Smooth muscle cell (in vitro differentiated cells): ENCODE measurements around the gene ACTL7A. TPM values are rescaled to one million over a fixed set of nuclear protein-coding genes. Genes with fewer than 3 reads are reported as not detected.

Source experiments
- DNase-seq: peaks from one replicate; lab custom pipeline; 2025; ENCODE audit not compliant: unreplicated experiment; lab: John Stamatoyannopoulos, UW
- H2AFZ ChIP-seq: fragments of 200-600 bp; sonication (generic); 2 replicates; pipeline ENCODE4 v1.6.0; 2016; ENCODE audit warnings: antibody characterized with exemption, low read depth, mild to moderate bottlenecking
- H3F3A ChIP-seq: fragments of 200-600 bp; sonication (generic); 2 replicates; pipeline ENCODE4 v1.6.0; 2017; ENCODE audit warnings: antibody characterized with exemption, low read depth
- H3K27ac ChIP-seq: fragments of 200-600 bp; sonication (generic); 2 replicates; pipeline ENCODE4 v1.5.1; 2016; ENCODE audit warnings: low read depth, mild to moderate bottlenecking
- H3K27me3 ChIP-seq: fragments of 200-600 bp; sonication (generic); 2 replicates; pipeline ENCODE4 v1.6.1; 2016; ENCODE audit warnings: low read depth, mild to moderate bottlenecking
- H3K36me3 ChIP-seq: fragments of 200-600 bp; sonication (generic); 2 replicates; pipeline ENCODE4 v1.5.1; 2016; ENCODE audit warnings: low read depth
- H3K4me1 ChIP-seq: fragments of 200-600 bp; sonication (generic); 2 replicates; pipeline ENCODE4 v1.5.1; 2016; ENCODE audit warnings: low read depth
- H3K4me2 ChIP-seq: fragments of 200-600 bp; sonication (generic); 2 replicates; pipeline ENCODE4 v1.6.0; 2016; ENCODE audit warnings: mild to moderate bottlenecking
- H3K4me3 ChIP-seq: fragments of 200-600 bp; sonication (generic); 2 replicates; pipeline ENCODE4 v1.5.1; 2016; ENCODE audit warnings: mild to moderate bottlenecking
- H3K79me2 ChIP-seq: fragments of 200-600 bp; sonication (generic); 2 replicates; pipeline ENCODE4 v1.6.0; 2016; ENCODE audit warnings: low read depth, mild to moderate bottlenecking
- H3K9ac ChIP-seq: fragments of 200-600 bp; sonication (generic); 2 replicates; pipeline ENCODE4 v1.6.0; 2016; ENCODE audit warnings: low read depth
- H3K9me3 ChIP-seq: fragments of 200-600 bp; sonication (generic); replicated peaks from 2 replicates; pipeline ENCODE4 v1.5.1; 2016; ENCODE audit warnings: low read depth
- H4K20me1 ChIP-seq: fragments of 200-600 bp; sonication (generic); 2 replicates; pipeline ENCODE4 v1.6.0; 2016; ENCODE audit warnings: low read depth
- CTCF ChIP-seq: fragments of 200-600 bp; sonication (generic); IDR thresholded peaks from 2 replicates; pipeline ENCODE4 v1.5.1; 2017; ENCODE audit warnings: borderline replicate concordance, mild to moderate bottlenecking, antibody characterized with exemption; ENCODE audit not compliant: insufficient read depth, poor library complexity, severe bottlenecking
- WGBS: methylation state at CpG from one replicate; pipeline ENCODE4 v1.1.7; 2016; ENCODE audit warnings: low lambda C conversion rate; 5-methylcytosine and 5-hydroxymethylcytosine counted together
- polyA plus RNA-seq: library from polyadenylated mRNA; unstranded; fragments of >200 nt; fragmentation: Nextera tagmentation; extraction: Ambion mirVana; gene quantifications from 2 replicates; pipeline ENCODE4 v1.2.1, GENCODE V29; 2016
- total RNA-seq: library from RNA; depleted of rRNA; stranded (reverse); fragments of >200 nt; gene quantifications from 2 replicates; pipeline ENCODE4 v1.2.3, GENCODE V29; 2014

ACTL7A gene
- total and polyA plus RNA-seq, 2 experiments from 2014 or later: not detected

- Histone ChIP-seq H3F3A (no peaks in the 10 kb centered on the region), H3K4me2 (no peak overlapping the region), H4K20me1 (no peaks in the 10 kb centered on the region), H3K79me2 (no peaks in the 10 kb centered on the region), H3K27me3 (no peaks in the 10 kb centered on the region), H3K4me1 (no peaks in the 10 kb centered on the region), H3K4me3 (no peak overlapping the region), H3K27ac (no peak overlapping the region), H3K36me3 (peaks cover 41% of the 10 kb centered on the region), H3K9me3 (no peaks in the 10 kb centered on the region), H3K9ac (no peak overlapping the region), H2AFZ (no peak overlapping the region)
- TF ChIP-seq CTCF: no peak
- DNase-seq: no peak
- 81% methylated on average over 2 of the region's 2 CpGs for WGBS
Observed at GRCh38 chr9:108903420-108904103, 41.5 kb downstream of the ACTL7A start.

- H3K79me2 ChIP-seq: no peaks in the 10 kb centered on the region
- no peaks in the 10 kb centered on the region for H4K20me1 ChIP-seq
- peaks cover 38% of the 10 kb centered on the region for H3K36me3 ChIP-seq
- no peak overlapping the region for H3K9ac ChIP-seq
- no peak for DNase-seq
- no peak overlapping the region for H3K4me3 ChIP-seq
- no peaks in the 10 kb centered on the region for H3K4me1 ChIP-seq
- H3K27me3 ChIP-seq: no peaks in the 10 kb centered on the region
- WGBS: 100% methylated on average over 2 of the region's 3 CpGs
- no peaks in the 10 kb centered on the region for H3F3A ChIP-seq
- no peak for TF ChIP-seq CTCF
- no peak overlapping the region for H3K4me2 ChIP-seq
- no peak overlapping the region for H2AFZ ChIP-seq
- no peak overlapping the region for H3K27ac ChIP-seq
- no peaks in the 10 kb centered on the region for H3K9me3 ChIP-seq
Observed at GRCh38 chr9:108904161-108904560, 42.1 kb downstream of the ACTL7A start.

GRCh38 chr9:108905494-108905893, 43.4 kb downstream of the ACTL7A start:
- no peak for TF ChIP-seq CTCF
- H3K4me3 ChIP-seq: no peak overlapping the region
- no peak overlapping the region for H3K4me2 ChIP-seq
- no peaks in the 10 kb centered on the region for H3K79me2 ChIP-seq
- H4K20me1 ChIP-seq: no peaks in the 10 kb centered on the region
- H3K36me3 ChIP-seq: peaks cover 37% of the 10 kb centered on the region
- H3K9me3 ChIP-seq: no peaks in the 10 kb centered on the region
- DNase-seq: no peak
- no peaks in the 10 kb centered on the region for H3K4me1 ChIP-seq
- H3K27me3 ChIP-seq: no peaks in the 10 kb centered on the region
- H2AFZ ChIP-seq: no peak overlapping the region
- no peak overlapping the region for H3K9ac ChIP-seq
- 89% methylated on average over 2 of the region's 2 CpGs for WGBS
- H3F3A ChIP-seq: no peaks in the 10 kb centered on the region
- H3K27ac ChIP-seq: no peak overlapping the region

GRCh38 chr9:108910402-108910801, 48.3 kb downstream of the ACTL7A start:
- Histone ChIP-seq H3K9me3 (no peaks in the 10 kb centered on the region), H3F3A (no peaks in the 10 kb centered on the region), H3K9ac (no peak overlapping the region), H3K27ac (no peak overlapping the region), H3K79me2 (no peaks in the 10 kb centered on the region), H3K27me3 (no peaks in the 10 kb centered on the region), H3K36me3 (peaks cover 28% of the 10 kb centered on the region), H3K4me2 (no peak overlapping the region), H3K4me3 (no peak overlapping the region), H3K4me1 (no peaks in the 10 kb centered on the region), H2AFZ (no peak overlapping the region), H4K20me1 (no peaks in the 10 kb centered on the region)
- no peak for TF ChIP-seq CTCF
- no peak for DNase-seq
